GM13977 (cell line): Measurements from ENCODE around the gene OR7D2.

Experiments
- DNase-seq: peaks from one replicate; pipeline ENCODE4 v3.0.0; 2012; ENCODE audit warnings: low spot score
- in situ Hi-C: fragments of 300-500 bp; cut with MboI; formaldehyde crosslinking; loops from one replicate; pipeline ENCODE4 v1.12.0; 2022; ENCODE audit warnings: low sequenced_read_pairs, low pct_unique_long_range_greater_than_20kb, mixed read lengths, inconsistent platforms; ENCODE audit not compliant: unreplicated experiment
- TF ChIP-seq, protein P1 (sequence below): IDR thresholded peaks from 2 replicates; pipeline ENCODE4 v1.5.1; 2012; ENCODE audit warnings: mild to moderate bottlenecking, control low read depth; ENCODE audit not compliant: insufficient read depth; ENCODE audit errors: extremely low read depth, missing control alignments

Gene OR7D2

DNA sequence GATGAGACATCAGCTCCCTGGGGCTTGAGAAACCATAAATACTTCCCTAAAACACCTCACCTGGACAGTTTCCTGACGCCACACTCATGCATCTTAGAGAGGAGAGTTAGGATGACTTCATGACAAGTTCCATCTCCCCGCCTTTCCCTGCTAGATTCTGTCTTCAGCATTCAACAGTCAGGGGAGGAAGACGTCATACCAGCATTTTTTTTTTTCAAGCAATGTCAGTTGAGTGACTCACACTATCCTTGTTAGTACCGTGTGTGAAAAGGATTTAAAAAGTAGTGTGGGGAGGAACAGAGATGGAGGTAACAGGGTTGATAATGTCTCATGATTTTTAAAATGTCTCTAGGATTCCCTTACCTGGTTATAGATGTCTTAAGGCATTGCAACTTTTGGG is at the start of gene OR7D2:
Gene OR7D2 (plus strand): TSS at position 79 of the 400 bp plus-strand sequence. CDS start 6,803 bp downstream, outside the sequence.
- TF ChIP-seq, protein P1, sequence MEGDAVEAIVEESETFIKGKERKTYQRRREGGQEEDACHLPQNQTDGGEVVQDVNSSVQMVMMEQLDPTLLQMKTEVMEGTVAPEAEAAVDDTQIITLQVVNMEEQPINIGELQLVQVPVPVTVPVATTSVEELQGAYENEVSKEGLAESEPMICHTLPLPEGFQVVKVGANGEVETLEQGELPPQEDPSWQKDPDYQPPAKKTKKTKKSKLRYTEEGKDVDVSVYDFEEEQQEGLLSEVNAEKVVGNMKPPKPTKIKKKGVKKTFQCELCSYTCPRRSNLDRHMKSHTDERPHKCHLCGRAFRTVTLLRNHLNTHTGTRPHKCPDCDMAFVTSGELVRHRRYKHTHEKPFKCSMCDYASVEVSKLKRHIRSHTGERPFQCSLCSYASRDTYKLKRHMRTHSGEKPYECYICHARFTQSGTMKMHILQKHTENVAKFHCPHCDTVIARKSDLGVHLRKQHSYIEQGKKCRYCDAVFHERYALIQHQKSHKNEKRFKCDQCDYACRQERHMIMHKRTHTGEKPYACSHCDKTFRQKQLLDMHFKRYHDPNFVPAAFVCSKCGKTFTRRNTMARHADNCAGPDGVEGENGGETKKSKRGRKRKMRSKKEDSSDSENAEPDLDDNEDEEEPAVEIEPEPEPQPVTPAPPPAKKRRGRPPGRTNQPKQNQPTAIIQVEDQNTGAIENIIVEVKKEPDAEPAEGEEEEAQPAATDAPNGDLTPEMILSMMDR = no peak
- in situ Hi-C loops = no loop called here
- DNase-seq = no peak

DNA sequence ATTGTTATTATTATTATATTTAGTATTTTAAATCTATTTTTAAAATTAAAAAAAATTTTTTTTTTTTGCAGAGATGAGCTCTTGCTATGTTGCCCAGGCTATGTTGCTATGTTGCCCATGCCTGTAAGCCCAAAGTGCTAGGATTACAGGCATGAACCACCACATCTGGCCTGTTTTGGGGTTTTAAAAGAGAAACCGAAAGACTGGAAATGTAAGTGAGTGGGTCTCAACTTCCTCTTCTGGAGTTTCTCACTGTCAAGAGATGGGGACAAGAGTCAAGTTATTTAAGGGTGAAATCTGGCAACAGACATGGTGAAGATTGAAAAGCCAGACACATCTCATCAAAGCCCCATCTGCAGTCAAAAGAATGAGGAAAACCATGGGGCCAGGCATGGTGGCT is 47.8 kb upstream of the OR7D2 start:
- in situ Hi-C loops = loop anchor here (25.0 kb wide), 2 partner anchors 481 to 656 kb away; partner anchors contain the start of gene ZNF561
- TF ChIP-seq, protein P1 = no peak
- no peak for DNase-seq

DNA sequence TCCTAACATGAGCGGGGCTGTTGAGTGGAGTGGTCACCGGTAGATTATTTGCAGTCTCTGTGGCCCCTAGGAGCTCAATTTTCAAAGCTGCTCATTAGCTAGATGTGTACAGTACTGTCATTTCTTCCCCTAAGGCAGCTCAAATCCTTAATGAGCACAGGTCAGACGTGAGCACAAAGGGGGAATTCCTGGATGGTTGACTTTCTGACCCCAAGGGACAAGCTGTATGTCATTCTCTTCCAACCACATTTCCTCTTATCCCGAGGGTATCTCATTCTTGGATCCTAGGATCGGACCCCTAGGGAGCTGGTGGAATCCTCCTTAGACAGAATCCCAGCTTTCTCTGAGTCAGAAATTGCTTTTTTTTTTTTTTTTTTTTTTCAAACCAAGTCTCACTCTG is 46.4 kb upstream of the OR7D2 start:
- no peak for DNase-seq
- TF ChIP-seq, protein P1 = no peak
- in situ Hi-C loops = loop anchor here (25.0 kb wide), 2 partner anchors 480 to 655 kb away; partner anchors contain the start of gene ZNF561

DNA sequence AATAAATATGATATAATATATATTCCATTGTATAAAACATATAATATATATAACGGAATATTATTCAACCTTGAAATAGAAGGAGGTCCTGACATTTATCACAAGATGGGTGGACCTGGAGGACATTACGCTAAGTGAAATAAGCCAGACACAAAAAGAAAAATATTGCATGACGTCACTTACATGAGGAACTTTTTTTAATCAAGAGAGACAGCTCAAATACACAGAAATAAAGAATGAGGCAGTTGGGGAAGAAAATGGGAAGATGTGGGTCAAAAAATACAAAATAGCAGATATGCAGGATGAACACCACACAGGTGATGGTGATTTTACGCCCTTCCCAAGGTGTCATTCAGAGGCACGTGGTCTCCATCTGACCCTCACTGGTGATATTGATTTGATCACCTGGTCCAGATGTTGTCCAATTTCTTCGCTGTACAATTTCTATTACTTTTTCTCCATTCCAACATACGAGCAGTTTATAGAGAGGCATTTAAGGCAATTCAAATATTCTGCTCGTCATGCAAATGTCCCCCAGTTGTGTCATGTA is 39.1 kb upstream of the OR7D2 start:
- DNase-seq = no peak
- in situ Hi-C loops = loop anchor here (25.0 kb wide), 2 partner anchors 473 to 648 kb away; partner anchors contain the start of gene ZNF561
- TF ChIP-seq, protein P1 = no peak

DNA sequence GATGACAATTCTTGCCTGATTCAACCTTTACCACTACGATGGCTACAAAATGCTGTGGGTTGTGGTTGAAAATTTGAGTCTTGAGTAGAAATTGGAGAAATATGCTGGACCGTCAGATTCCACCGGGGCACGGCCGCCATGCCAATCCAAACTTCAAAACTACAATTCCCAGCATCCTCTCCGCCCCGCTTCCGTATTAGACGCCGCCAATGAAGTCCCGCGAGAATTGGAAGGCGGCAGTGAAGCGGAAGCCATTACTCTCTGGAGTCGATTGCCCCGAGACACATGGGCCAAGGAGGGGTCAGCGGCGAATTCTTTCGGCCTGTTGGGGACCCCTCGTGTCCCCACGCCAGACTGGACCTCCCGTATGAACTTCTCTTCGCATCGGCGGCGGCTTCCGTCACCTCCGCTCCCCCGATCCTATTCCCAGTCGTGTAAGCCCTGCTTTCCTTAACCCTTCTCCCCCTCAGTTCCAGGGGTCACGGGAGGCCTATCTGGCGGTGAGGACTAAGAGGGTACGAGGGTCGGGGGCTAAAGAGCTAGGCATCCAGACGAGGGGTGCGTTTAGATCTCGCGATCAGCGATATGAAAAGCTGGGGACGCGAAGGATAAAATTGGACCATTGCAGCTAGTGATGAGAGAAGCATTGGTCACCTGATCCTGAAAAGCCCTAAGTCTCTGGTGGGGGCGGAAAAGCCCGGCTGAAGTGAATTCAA is 38.5 kb upstream of the OR7D2 start, which contains the start of gene ZNF317:
Gene ZNF317 (plus strand): TSS at position 239 of the 716 bp plus-strand sequence. CDS start 15,620 bp downstream, outside the sequence.
- DNase-seq = peak; percentile 86
- TF ChIP-seq, protein P1 = no peak
- in situ Hi-C loops = loop anchor here (25.0 kb wide), 2 partner anchors 472 to 647 kb away; partner anchors contain the start of gene ZNF561

DNA sequence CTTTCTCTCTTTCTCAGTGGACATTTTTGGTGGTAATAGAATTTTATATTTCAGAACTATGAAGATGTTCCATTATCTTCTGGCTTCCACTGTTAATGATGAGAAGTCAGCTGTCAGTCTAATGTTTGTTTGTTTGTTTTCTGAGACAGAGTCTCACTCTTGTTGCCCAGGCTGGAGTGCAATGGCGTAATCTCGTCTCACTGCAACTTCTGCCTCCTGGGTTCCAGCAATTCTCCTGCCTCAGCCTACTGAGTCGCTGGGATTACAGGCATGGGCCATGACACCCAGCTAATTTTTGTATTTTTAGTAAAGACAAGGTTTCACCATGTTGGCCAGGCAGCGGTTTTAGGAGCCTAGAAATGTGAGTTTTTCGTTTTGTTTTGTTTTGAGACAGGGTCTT is 33.9 kb upstream of the OR7D2 start:
- TF ChIP-seq, protein P1 = no peak
- no peak for DNase-seq
- in situ Hi-C loops = loop anchor here (25.0 kb wide), 2 partner anchors 467 to 642 kb away; partner anchors contain the start of gene ZNF561
